BJ (cell line): ENCODE data around the gene CLEC4E. TPM values are rescaled to one million over a fixed set of nuclear protein-coding genes. Genes with fewer than 3 reads are reported as not detected.

Experiments
- CTCF ChIA-PET: fragments of 350-600 bp; formaldehyde crosslinking; extraction: SDS; loops from one replicate; lab custom pipeline; 2021; ENCODE audit warnings: antibody characterized with exemption, inconsistent platforms; lab: Yijun Ruan, JAX
- POLR2A ChIA-PET: fragments of 300-600 bp; sonication (Branson Sonifier 250); formaldehyde crosslinking; extraction: SDS; loops from one replicate; lab custom pipeline; 2021; ENCODE audit warnings: antibody characterized with exemption; lab: Charles Lee
- DNase-seq: peaks from one replicate; pipeline ENCODE4 v3.0.0-alpha.2; 2011; ENCODE audit warnings: low read depth
- H3K27me3 ChIP-seq: 2 replicates; pipeline ENCODE4 v1.6.0; 2011; ENCODE audit warnings: low read length; ENCODE audit not compliant: control insufficient read depth, insufficient read depth
- H3K36me3 ChIP-seq: 2 replicates; pipeline ENCODE4 v1.5.1; 2011; ENCODE audit warnings: low read length; ENCODE audit not compliant: control insufficient read depth, insufficient read depth
- H3K4me3 ChIP-seq: 2 replicates; pipeline ENCODE4 v1.5.1; 2011; ENCODE audit warnings: low read depth, mild to moderate bottlenecking, control low read depth, low read length
- CTCF ChIP-seq: IDR thresholded peaks from 2 replicates; pipeline ENCODE4 v1.5.1; 2011; ENCODE audit warnings: low read depth, mild to moderate bottlenecking, control low read depth, inconsistent platforms, low read length, moderate library complexity; ENCODE audit not compliant: insufficient read depth
- polyA plus RNA-seq: library from polyadenylated mRNA; depleted of rRNA; stranded (reverse); fragments of >200 nt; gene quantifications from 2 replicates; pipeline ENCODE4 v1.2.3, GENCODE V29; 2011; rRNA removed
- small RNA-seq: library from RNA; depleted of rRNA; stranded (forward); fragments of <200 nt; gene quantifications from one replicate; pipeline ENCODE3, GENCODE V24; 2012; ENCODE audit warnings: low replicate concordance, low read depth; ENCODE audit not compliant: insufficient read length

The CLEC4E gene
- polyA plus RNA-seq, 1 experiment: not detected

GRCh38 chr12:8491646-8492530 lies 48.8 kb downstream of the CLEC4E start:
- Histone ChIP-seq H3K27me3 (no peaks in the 10 kb centered on the region), H3K36me3 (no peaks in the 10 kb centered on the region), H3K4me3 (no peak overlapping the region)
- DNase-seq: no peak
- ChIA-PET CTCF (interaction anchor here (0.6 kb wide), 1 partner anchor 1331 kb away, joined by 3 read pairs; no protein-coding TSS in a partner anchor), POLR2A (no interaction called here)
- no peak for TF ChIP-seq CTCF

Small RNAs within 50 kb of the gene (small RNA-seq; reads per million reads assigned to genes)
- not detected for gene RNU6-275P

Other genes with a start within 250 kb of the CLEC4E start
- gene CLEC6A, start 84.9 kb downstream of the CLEC4E start, polyA plus RNA-seq: not detected in 2 replicates
- not detected in 2 replicates for gene CLEC4D, start 27.4 kb downstream of the CLEC4E start, polyA plus RNA-seq
- gene AICDA, start 72.0 kb upstream of the CLEC4E start, polyA plus RNA-seq: not detected in 2 replicates
- 172 and 174 TPM in 2 replicates for gene MFAP5, start 121.9 kb upstream of the CLEC4E start, polyA plus RNA-seq
- gene RIMKLB, start 157.1 kb upstream of the CLEC4E start, polyA plus RNA-seq: 9.7 and 17.4 TPM in 2 replicates